Measurements from ENCODE around the gene HOXA11.

- TF ChIP-seq CTCF (IDR thresholded peaks at IDR 0.05) (no peak), POLR2A (IDR thresholded peaks at IDR 0.05) (no peak)
Observed at GRCh38 chr7:27176524-27176845, 8.5 kb downstream of the HOXA11 start.
